Measurements from ENCODE around the gene TGFA.

The TGFA gene

GRCh38 chr2:70583091-70583490 is 29.5 kb upstream of the TGFA start:
- Histone ChIP-seq H3K9me3 (no peaks in the 10 kb centered on the region), H3K36me3 (no peaks in the 10 kb centered on the region), H3K4me3 (ENCODE audit: low read depth in 1 of 2, low read length in 1 of 2) (no peak overlapping the region), H3K4me1 (ENCODE audit: control insufficient read depth in 1 of 2, insufficient read depth in 1 of 2, low read depth in 1 of 2, low read length in 1 of 2) (no peaks in the 10 kb centered on the region), H3K27ac (no peak overlapping the region), H3K27me3 (no peaks in the 10 kb centered on the region)
- TF ChIP-seq CTCF (IDR thresholded peaks at IDR 0.05): no peak

- Histone ChIP-seq H3K4me1 (ENCODE audit: control insufficient read depth in 1 of 2, insufficient read depth in 1 of 2, low read depth in 1 of 2, low read length in 1 of 2) (no peaks in the 10 kb centered on the region), H3K36me3 (no peaks in the 10 kb centered on the region), H3K9me3 (no peaks in the 10 kb centered on the region), H3K27ac (no peak overlapping the region), H3K4me3 (ENCODE audit: low read depth in 1 of 2, low read length in 1 of 2) (no peak overlapping the region), H3K27me3 (no peaks in the 10 kb centered on the region)
- no peak for TF ChIP-seq CTCF (IDR thresholded peaks at IDR 0.05)
Measured at GRCh38 chr2:70580352-70580751, 26.7 kb upstream of the TGFA start.

- H3K9me3 ChIP-seq: no peaks in the 10 kb centered on the region
- no peaks in the 10 kb centered on the region for H3K36me3 ChIP-seq
- no peak for TF ChIP-seq CTCF (IDR thresholded peaks at IDR 0.05)
- no peak overlapping the region for H3K4me3 ChIP-seq (ENCODE audit: low read depth in 1 of 2, low read length in 1 of 2)
- H3K4me1 ChIP-seq (ENCODE audit: control insufficient read depth in 1 of 2, insufficient read depth in 1 of 2, low read depth in 1 of 2, low read length in 1 of 2): no peaks in the 10 kb centered on the region
- peaks cover 20% of the 10 kb centered on the region for H3K27me3 ChIP-seq
- H3K27ac ChIP-seq: no peak overlapping the region
Measured at GRCh38 chr2:70574618-70575017, 21.0 kb upstream of the TGFA start.

GRCh38 chr2:70574109-70574508 is 20.5 kb upstream of the TGFA start:
- H3K9me3 ChIP-seq: no peaks in the 10 kb centered on the region
- peaks cover 20% of the 10 kb centered on the region for H3K27me3 ChIP-seq
- no peak overlapping the region for H3K27ac ChIP-seq
- no peaks in the 10 kb centered on the region for H3K4me1 ChIP-seq (ENCODE audit: control insufficient read depth in 1 of 2, insufficient read depth in 1 of 2, low read depth in 1 of 2, low read length in 1 of 2)
- H3K36me3 ChIP-seq: no peaks in the 10 kb centered on the region
- H3K4me3 ChIP-seq (ENCODE audit: low read depth in 1 of 2, low read length in 1 of 2): no peak overlapping the region
- TF ChIP-seq CTCF (IDR thresholded peaks at IDR 0.05): no peak

GRCh38 chr2:70570041-70570661 is 16.5 kb upstream of the TGFA start:
- peaks cover 20% of the 10 kb centered on the region for H3K27me3 ChIP-seq
- H3K27ac ChIP-seq: no peak overlapping the region
- no peak for TF ChIP-seq CTCF (IDR thresholded peaks at IDR 0.05)
- H3K36me3 ChIP-seq: no peaks in the 10 kb centered on the region
- H3K9me3 ChIP-seq: no peaks in the 10 kb centered on the region
- no peak overlapping the region for H3K4me3 ChIP-seq (ENCODE audit: low read depth in 1 of 2, low read length in 1 of 2)
- no peaks in the 10 kb centered on the region for H3K4me1 ChIP-seq (ENCODE audit: control insufficient read depth in 1 of 2, insufficient read depth in 1 of 2, low read depth in 1 of 2, low read length in 1 of 2)

GRCh38 chr2:70569559-70569958 is 15.9 kb upstream of the TGFA start:
- Histone ChIP-seq H3K9me3 (no peaks in the 10 kb centered on the region), H3K27me3 (peaks cover 15% of the 10 kb centered on the region), H3K27ac (no peak overlapping the region), H3K4me1 (ENCODE audit: control insufficient read depth in 1 of 2, insufficient read depth in 1 of 2, low read depth in 1 of 2, low read length in 1 of 2) (no peaks in the 10 kb centered on the region), H3K4me3 (ENCODE audit: low read depth in 1 of 2, low read length in 1 of 2) (no peak overlapping the region), H3K36me3 (no peaks in the 10 kb centered on the region)
- TF ChIP-seq CTCF (IDR thresholded peaks at IDR 0.05): no peak

All from neutrophil (primary cell).